IMR-90 (cell line): ENCODE results near the gene ECHS1. TPM values are rescaled to one million over a fixed set of nuclear protein-coding genes. Genes with fewer than 3 reads are reported as not detected.

Source experiments
- ATAC-seq: fragments of 200-7000 bp; cut with Tn5 transposase; 2 replicates; pipeline ENCODE4 v1.9.1; 2020; ENCODE audit warnings: low read depth, mild to moderate bottlenecking, moderate library complexity
- BruUV-seq: library from RNA; stranded (reverse); fragments of 400-500 nt; replicated peaks from 2 replicates; lab custom pipeline; 2021; lab: Mats Ljungman, UMichigan
- CTCF ChIA-PET: fragments of 300-600 bp; formaldehyde crosslinking; extraction: SDS; loops from one replicate; lab custom pipeline; 2021; ENCODE audit warnings: antibody characterized with exemption; lab: Yijun Ruan, JAX
- POLR2A ChIA-PET: fragments of 300-600 bp; sonication (Branson Sonifier 250); formaldehyde crosslinking; loops from one replicate; lab custom pipeline; 2022; ENCODE audit warnings: antibody characterized with exemption; ENCODE audit not compliant: unreplicated experiment; lab: Charles Lee
- DNase-seq: peaks from one replicate; pipeline ENCODE4 v3.0.0; 2013
- H2AFZ ChIP-seq: replicated peaks from 2 replicates; pipeline ENCODE3; 2013; ENCODE audit warnings: low read length, mild to moderate bottlenecking; ENCODE audit not compliant: poor library complexity
- H2AK5ac ChIP-seq: 2 replicates; pipeline ENCODE4 v1.6.1; 2013; ENCODE audit warnings: low read depth, low read length, inconsistent platforms
- H2AK9ac ChIP-seq: replicated peaks from 2 replicates; pipeline ENCODE3; 2013; ENCODE audit warnings: mild to moderate bottlenecking, low read depth, low read length, moderate library complexity; ENCODE audit not compliant: poor library complexity
- H2BK120ac ChIP-seq: 2 replicates; pipeline ENCODE4 v1.6.1; 2013; ENCODE audit warnings: low read depth, low read length, inconsistent platforms
- H2BK15ac ChIP-seq: 3 replicates; pipeline ENCODE4 v1.6.1; 2013; ENCODE audit warnings: low read depth, low read length, inconsistent platforms
- H2BK20ac ChIP-seq: 2 replicates; pipeline ENCODE4 v1.6.1; 2013; ENCODE audit warnings: low read depth, mild to moderate bottlenecking, inconsistent platforms, low read length, moderate library complexity
- H2BK5ac ChIP-seq: 2 replicates; pipeline ENCODE4 v1.6.1; 2013; ENCODE audit warnings: mild to moderate bottlenecking, low read depth, low read length, inconsistent platforms; ENCODE audit not compliant: poor library complexity, severe bottlenecking
- H3K14ac ChIP-seq: replicated peaks from 2 replicates; pipeline ENCODE4 v1.6.1; 2013; ENCODE audit warnings: low read depth, low read length, inconsistent platforms
- H3K18ac ChIP-seq: 2 replicates; pipeline ENCODE4 v1.6.1; 2013; ENCODE audit warnings: low read depth, low read length, control low read depth
- H3K23ac ChIP-seq: 2 replicates; pipeline ENCODE4 v1.6.1; 2013; ENCODE audit warnings: low read depth, low read length, inconsistent platforms
- H3K27ac ChIP-seq: 2 replicates; pipeline ENCODE4 v1.5.1; 2013; ENCODE audit warnings: mild to moderate bottlenecking, control low read depth, low read length; ENCODE audit not compliant: insufficient read depth
- H3K27me3 ChIP-seq: 2 replicates; pipeline ENCODE4 v1.6.1; 2013; ENCODE audit warnings: low read length; ENCODE audit not compliant: control insufficient read depth, insufficient read depth
- H3K36me3 ChIP-seq: 2 replicates; pipeline ENCODE4 v1.6.1; 2013; ENCODE audit warnings: low read length, mixed read lengths; ENCODE audit not compliant: control insufficient read depth, insufficient read depth
- H3K4ac ChIP-seq: 2 replicates; pipeline ENCODE4 v1.6.1; 2013; ENCODE audit warnings: low read depth, low read length, inconsistent platforms
- H3K4me1 ChIP-seq: 2 replicates; pipeline ENCODE4 v1.6.1; 2013; ENCODE audit warnings: low read length, mixed read lengths; ENCODE audit not compliant: control insufficient read depth, insufficient read depth
- H3K4me2 ChIP-seq: 2 replicates; pipeline ENCODE4 v1.6.1; 2013; ENCODE audit warnings: low read depth, mild to moderate bottlenecking, control low read depth, low read length, moderate library complexity
- H3K4me3 ChIP-seq: 2 replicates; pipeline ENCODE4 v1.5.1; 2013; ENCODE audit warnings: low read depth, mild to moderate bottlenecking, control low read depth, low read length, moderate library complexity; ENCODE audit not compliant: insufficient read depth
- H3K56ac ChIP-seq: 2 replicates; pipeline ENCODE4 v1.6.1; 2013; ENCODE audit warnings: low read length, inconsistent platforms; ENCODE audit not compliant: insufficient read depth; ENCODE audit errors: extremely low read depth
- H3K79me1 ChIP-seq, 2 experiments: 2 replicates each; pipeline ENCODE4 v1.6.1; 2013; ENCODE audit warnings: low read length in 2 of 2, inconsistent platforms in 1 of 2, low read depth in 1 of 2
- H3K9ac ChIP-seq: 2 replicates; pipeline ENCODE4 v1.6.1; 2013; ENCODE audit warnings: low read depth, low read length, control low read depth
- H3K9me1 ChIP-seq: 2 replicates; pipeline ENCODE4 v1.6.1; 2013; ENCODE audit warnings: low read length, inconsistent platforms; ENCODE audit not compliant: insufficient read depth
- H3K9me3 ChIP-seq: 2 replicates; pipeline ENCODE4 v1.6.1; 2013; ENCODE audit warnings: low read length; ENCODE audit not compliant: control insufficient read depth, insufficient read depth
- H4K20me1 ChIP-seq: 2 replicates; pipeline ENCODE4 v1.6.1; 2013; ENCODE audit warnings: low read length, inconsistent platforms; ENCODE audit not compliant: insufficient read depth
- H4K5ac ChIP-seq: 2 replicates; pipeline ENCODE4 v1.6.1; 2013; ENCODE audit warnings: mild to moderate bottlenecking, low read depth, low read length, control low read depth
- H4K8ac ChIP-seq, 2 experiments: 2 replicates each; pipeline ENCODE4 v1.6.1; 2013; ENCODE audit warnings: low read depth in 2 of 2, low read length in 2 of 2, control low read depth in 1 of 2, inconsistent platforms in 1 of 2
- H4K91ac ChIP-seq: 2 replicates; pipeline ENCODE4 v1.6.1; 2013; ENCODE audit warnings: low read depth, low read length, inconsistent platforms; ENCODE audit not compliant: insufficient read depth
- FOS ChIP-seq: fragments of 150-350 bp; IDR thresholded peaks from 2 replicates; pipeline ENCODE4 v1.6.1; 2016; ENCODE audit warnings: low read depth, low read length
- MAFK ChIP-seq: IDR thresholded peaks from 2 replicates; pipeline ENCODE4 v1.6.1; 2012; ENCODE audit warnings: low read depth, low read length, improper control_type of control experiment
- MXI1 ChIP-seq: IDR thresholded peaks from 2 replicates; pipeline ENCODE4 v1.6.1; 2012; ENCODE audit warnings: low read depth, mild to moderate bottlenecking, low read length, moderate library complexity, borderline replicate concordance
- RAD21 ChIP-seq: IDR thresholded peaks from 2 replicates; pipeline ENCODE4 v1.6.1; 2012; ENCODE audit warnings: low read length, improper control_type of control experiment
- RFX5 ChIP-seq: IDR thresholded peaks from 2 replicates; pipeline ENCODE4 v1.8.0; 2012; ENCODE audit warnings: low read depth, mild to moderate bottlenecking, low read length, moderate library complexity
- SMC3 ChIP-seq: fragments of 150-350 bp; IDR thresholded peaks from 2 replicates; pipeline ENCODE4 v1.6.1; 2016; ENCODE audit warnings: low read depth, mild to moderate bottlenecking, antibody characterized with exemption, low read length, moderate library complexity
- WGBS, 2 experiments: methylation state at CpG; one replicate each; pipeline versions ENCODE4 v1.1.5 to v1.1.7; 2013; ENCODE audit warnings: missing lambda C conversion rate in 2 of 2; ENCODE audit not compliant: insufficient read length in 1 of 2; ENCODE audit errors: extremely low coverage in 2 of 2; 5-methylcytosine and 5-hydroxymethylcytosine counted together
- dilution Hi-C: fragments of 300-500 bp; cut with HindIII; formaldehyde crosslinking; loops from one replicate; pipeline ENCODE4 v1.14.3; 2018; ENCODE audit warnings: low sequenced_read_pairs; ENCODE audit not compliant: unreplicated experiment
- in situ Hi-C: fragments of 300-500 bp; cut with MboI; formaldehyde crosslinking; loops from 3 replicates; pipeline ENCODE4 v1.14.3; 2019; ENCODE audit warnings: low sequenced_read_pairs, inconsistent platforms, mixed read lengths
- intact Hi-C: fragments of 100-400 bp; cut with micrococcal nuclease; formaldehyde crosslinking; loops from 2 replicates; pipeline ENCODE4 v1.10.0; 2022
- polyA plus RNA-seq, 3 experiments: library from polyadenylated mRNA; depleted of rRNA; stranded (reverse); fragments of >200 nt; gene quantifications; 2 replicates each; pipeline ENCODE4 v1.2.3, GENCODE V29; 2012; ENCODE audit warnings: low replicate concordance in 1 of 3
- total RNA-seq: library from RNA; depleted of rRNA; stranded (reverse); fragments of >200 nt; gene quantifications from 2 replicates; pipeline ENCODE4 v1.2.3, GENCODE V29; 2012
- TF ChIP-seq, protein P1 (sequence below): fragments of 150-350 bp; IDR thresholded peaks from 2 replicates; pipeline ENCODE4 v1.6.1; 2017; ENCODE audit warnings: mild to moderate bottlenecking, antibody characterized with exemption, low read length, low read depth
- TF ChIP-seq, protein P2 (sequence below): conservative IDR thresholded peaks from 2 replicates; pipeline ENCODE4 v1.5.1; 2012; ENCODE audit warnings: mild to moderate bottlenecking, low read depth, low read length, improper control_type of control experiment
- TF ChIP-seq, protein P3 (sequence below): fragments of 150-350 bp; IDR thresholded peaks from 2 replicates; pipeline ENCODE4 v1.6.1; 2016; ENCODE audit warnings: low read depth, mild to moderate bottlenecking, low read length, moderate library complexity, borderline replicate concordance

The ECHS1 gene
- total and polyA plus RNA-seq, 2 of the 4 experiments (the other 2 are of a cell fraction): 60.8 to 84.2 TPM

- Histone ChIP-seq H3K4ac (no peak overlapping the region), H2AFZ (no peak overlapping the region), H3K4me3 (no peak overlapping the region), H2AK5ac (no peak overlapping the region), H3K9ac (no peak overlapping the region), H3K23ac (no peak overlapping the region), H3K18ac (no peak overlapping the region), H3K9me1 (no peaks in the 10 kb centered on the region; the same call in 1 of the 2 replicates), H4K20me1 (no peaks in the 10 kb centered on the region), H3K79me1 (peaks cover under 1 to 6% of the 10 kb centered on the region in 2 experiments; a peak in 3 of 4 replicates), H3K9me3 (no peaks in the 10 kb centered on the region), H2BK120ac (no peak overlapping the region), H2BK15ac (no peak overlapping the region), H3K56ac (no peak overlapping the region), H3K4me2 (no peak overlapping the region), H3K36me3 (peaks cover 58% of the 10 kb centered on the region), H4K91ac (no peak overlapping the region), H3K27ac (no peak overlapping the region), H2BK20ac (no peak overlapping the region), H2AK9ac (no peak overlapping the region), H4K5ac (no peak overlapping the region), H2BK5ac (no peak overlapping the region), H3K27me3 (no peaks in the 10 kb centered on the region), H3K14ac (no peak overlapping the region), H4K8ac (no peak overlapping the region), H3K4me1 (no peaks in the 10 kb centered on the region)
- CTCF ChIA-PET: no interaction called here
- no peak for DNase-seq
- POLR2A ChIA-PET: no interaction called here
- BruUV-seq: no TSS peak
- ATAC-seq: no peak
- TF ChIP-seq MAFK: no peak
- no peak for TF ChIP-seq SMC3
- no peak for TF ChIP-seq MXI1
- TF ChIP-seq RFX5: no peak
- TF ChIP-seq, protein P1, sequence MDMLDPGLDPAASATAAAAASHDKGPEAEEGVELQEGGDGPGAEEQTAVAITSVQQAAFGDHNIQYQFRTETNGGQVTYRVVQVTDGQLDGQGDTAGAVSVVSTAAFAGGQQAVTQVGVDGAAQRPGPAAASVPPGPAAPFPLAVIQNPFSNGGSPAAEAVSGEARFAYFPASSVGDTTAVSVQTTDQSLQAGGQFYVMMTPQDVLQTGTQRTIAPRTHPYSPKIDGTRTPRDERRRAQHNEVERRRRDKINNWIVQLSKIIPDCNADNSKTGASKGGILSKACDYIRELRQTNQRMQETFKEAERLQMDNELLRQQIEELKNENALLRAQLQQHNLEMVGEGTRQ: no peak
- TF ChIP-seq, protein P2, sequence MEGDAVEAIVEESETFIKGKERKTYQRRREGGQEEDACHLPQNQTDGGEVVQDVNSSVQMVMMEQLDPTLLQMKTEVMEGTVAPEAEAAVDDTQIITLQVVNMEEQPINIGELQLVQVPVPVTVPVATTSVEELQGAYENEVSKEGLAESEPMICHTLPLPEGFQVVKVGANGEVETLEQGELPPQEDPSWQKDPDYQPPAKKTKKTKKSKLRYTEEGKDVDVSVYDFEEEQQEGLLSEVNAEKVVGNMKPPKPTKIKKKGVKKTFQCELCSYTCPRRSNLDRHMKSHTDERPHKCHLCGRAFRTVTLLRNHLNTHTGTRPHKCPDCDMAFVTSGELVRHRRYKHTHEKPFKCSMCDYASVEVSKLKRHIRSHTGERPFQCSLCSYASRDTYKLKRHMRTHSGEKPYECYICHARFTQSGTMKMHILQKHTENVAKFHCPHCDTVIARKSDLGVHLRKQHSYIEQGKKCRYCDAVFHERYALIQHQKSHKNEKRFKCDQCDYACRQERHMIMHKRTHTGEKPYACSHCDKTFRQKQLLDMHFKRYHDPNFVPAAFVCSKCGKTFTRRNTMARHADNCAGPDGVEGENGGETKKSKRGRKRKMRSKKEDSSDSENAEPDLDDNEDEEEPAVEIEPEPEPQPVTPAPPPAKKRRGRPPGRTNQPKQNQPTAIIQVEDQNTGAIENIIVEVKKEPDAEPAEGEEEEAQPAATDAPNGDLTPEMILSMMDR: no peak
- TF ChIP-seq RAD21: no peak
- TF ChIP-seq, protein P3, sequence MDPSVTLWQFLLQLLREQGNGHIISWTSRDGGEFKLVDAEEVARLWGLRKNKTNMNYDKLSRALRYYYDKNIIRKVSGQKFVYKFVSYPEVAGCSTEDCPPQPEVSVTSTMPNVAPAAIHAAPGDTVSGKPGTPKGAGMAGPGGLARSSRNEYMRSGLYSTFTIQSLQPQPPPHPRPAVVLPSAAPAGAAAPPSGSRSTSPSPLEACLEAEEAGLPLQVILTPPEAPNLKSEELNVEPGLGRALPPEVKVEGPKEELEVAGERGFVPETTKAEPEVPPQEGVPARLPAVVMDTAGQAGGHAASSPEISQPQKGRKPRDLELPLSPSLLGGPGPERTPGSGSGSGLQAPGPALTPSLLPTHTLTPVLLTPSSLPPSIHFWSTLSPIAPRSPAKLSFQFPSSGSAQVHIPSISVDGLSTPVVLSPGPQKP: no peak
- TF ChIP-seq FOS: no peak
- 98% methylated on average over 6 of the region's 13 CpGs; no CpG with 5 or more reads in 1 of the 2 experiments for WGBS, 2 experiments
- in situ Hi-C loops (no loop called here), dilution Hi-C loops (no loop called here), intact Hi-C loops (no loop called here)
Observed at GRCh38 chr10:133366751-133367150, 6.4 kb downstream of the ECHS1 start.
